B cell (primary cell): ENCODE results near the gene CLDN8. TPM values are rescaled to one million over a fixed set of nuclear protein-coding genes. Genes with fewer than 3 reads are reported as not detected.

ENCODE experiments used
- ATAC-seq: fragments of 200-7000 bp; cut with Tn5 transposase; one replicate; pipeline ENCODE4 v1.10.0; 2021; ENCODE audit warnings: low read depth, mild to moderate bottlenecking, moderate number of reproducible peaks, moderate library complexity
- CTCF ChIA-PET: fragments of 350-600 bp; sonication (Branson Sonifier 250); formaldehyde crosslinking; loops from one replicate; lab custom pipeline; 2021; ENCODE audit warnings: antibody characterized with exemption, inconsistent platforms; lab: Charles Lee
- POLR2A ChIA-PET: fragments of 350-600 bp; sonication (Branson Sonifier 250); formaldehyde crosslinking; loops from one replicate; lab custom pipeline; 2021; ENCODE audit warnings: antibody characterized with exemption; lab: Charles Lee
- DNase-seq: peaks from one replicate; pipeline ENCODE4 v3.0.0; 2013
- H2AFZ ChIP-seq: 2 replicates; pipeline ENCODE4 v1.6.1; 2012; ENCODE audit warnings: mild to moderate bottlenecking, low read depth, low read length; ENCODE audit not compliant: insufficient read depth, poor library complexity, severe bottlenecking
- H3K27ac ChIP-seq, 2 donors: 1 replicate in 1 of 2; 2 replicates in 1 of 2; pipeline ENCODE4 v1.5.1; 2012 to 2013; ENCODE audit warnings: low read length in 2 of 2, mild to moderate bottlenecking in 2 of 2, moderate library complexity in 1 of 2
- H3K27me3 ChIP-seq, 4 experiments: fragments of 200-600 bp in 1 of 4; sonication (generic) in 1 of 4; replicated peaks in 1 of 4; 1 replicate in 2 of 4; 2 replicates in 2 of 4; pipeline versions ENCODE4 v1.6.1 to v1.7.0; 2013 to 2016; ENCODE audit warnings: low read length in 3 of 4, mild to moderate bottlenecking in 2 of 4, mixed read lengths in 1 of 4, moderate library complexity in 1 of 4; ENCODE audit not compliant: insufficient read depth in 4 of 4, control insufficient read depth in 3 of 4; ENCODE audit errors: control extremely low read depth in 1 of 4
- H3K36me3 ChIP-seq, 2 experiments: replicated peaks in 1 of 2; 1 replicate in 1 of 2; 2 replicates in 1 of 2; pipeline versions ENCODE4 v1.6.1 to v1.7.1; 2013; ENCODE audit warnings: low read length in 1 of 2; ENCODE audit not compliant: insufficient read depth in 2 of 2, control insufficient read depth in 1 of 2; ENCODE audit errors: control extremely low read depth in 1 of 2, extremely low read depth in 1 of 2
- H3K4me1 ChIP-seq, 2 donors: fragments of 200-600 bp in 1 of 2; sonication (generic) in 1 of 2; 1 replicate in 1 of 2; 2 replicates in 1 of 2; pipeline versions ENCODE4 v1.5.1 to v1.6.1; 2013 to 2017; ENCODE audit warnings: low read length in 2 of 2; ENCODE audit not compliant: control insufficient read depth in 2 of 2, insufficient read depth in 2 of 2
- H3K4me2 ChIP-seq: replicated peaks from 2 replicates; pipeline ENCODE3; 2012; ENCODE audit warnings: mild to moderate bottlenecking, low read depth, low read length; ENCODE audit not compliant: poor library complexity, severe bottlenecking
- H3K4me3 ChIP-seq, 5 experiments: fragments of 200-600 bp in 1 of 5; sonication (generic) in 1 of 5; 1 replicate in 3 of 5; 2 replicates in 2 of 5; pipeline versions ENCODE4 v1.5.1 to v1.7.0; 2011 to 2016; ENCODE audit warnings: low read length in 4 of 5, mild to moderate bottlenecking in 4 of 5, low read depth in 2 of 5, control low read depth in 1 of 5, moderate library complexity in 1 of 5; ENCODE audit not compliant: insufficient read depth in 1 of 5; ENCODE audit errors: control extremely low read depth in 1 of 5, extremely low read depth in 1 of 5
- H3K79me2 ChIP-seq: fragments of 200-600 bp; sonication (generic); one replicate; pipeline ENCODE4 v1.6.0; 2016; ENCODE audit warnings: low read length; ENCODE audit not compliant: control insufficient read depth, insufficient read depth
- H3K9ac ChIP-seq: fragments of 200-600 bp; sonication (generic); 2 replicates; pipeline ENCODE4 v1.6.1; 2017; ENCODE audit warnings: mild to moderate bottlenecking, low read length, moderate library complexity
- H3K9me3 ChIP-seq, 3 donors: one replicate each; pipeline versions ENCODE4 v1.6.1 to v1.7.1; 2013; ENCODE audit warnings: low read length in 2 of 3; ENCODE audit not compliant: control insufficient read depth in 2 of 3, insufficient read depth in 1 of 3; ENCODE audit errors: control extremely low read depth in 1 of 3
- H4K20me1 ChIP-seq: 2 replicates; pipeline ENCODE4 v1.6.0; 2012; ENCODE audit warnings: mild to moderate bottlenecking, low read length; ENCODE audit not compliant: insufficient read depth, control insufficient read depth, poor library complexity, severe bottlenecking
- H3K27ac Mint-ChIP-seq: one replicate; pipeline ENCODE4 v1.8.0; 2021; ENCODE audit warnings: mixed read lengths
- H3K27me3 Mint-ChIP-seq: one replicate; pipeline ENCODE4 v1.8.0; 2021; ENCODE audit warnings: mixed read lengths
- H3K4me1 Mint-ChIP-seq: one replicate; pipeline ENCODE4 v1.8.0; 2021; ENCODE audit warnings: mixed read lengths
- H3K4me3 Mint-ChIP-seq: one replicate; pipeline ENCODE4 v1.8.0; 2021; ENCODE audit warnings: mixed read lengths
- H3K9me3 Mint-ChIP-seq: one replicate; pipeline ENCODE4 v1.8.0; 2022; ENCODE audit warnings: mixed read lengths; ENCODE audit not compliant: insufficient read depth
- CTCF ChIP-seq: fragments of 200-600 bp; IDR thresholded peaks from one replicate; pipeline ENCODE4 v1.8.0; 2022; ENCODE audit warnings: antibody characterized with exemption, mild to moderate bottlenecking
- EZH2 ChIP-seq: IDR thresholded peaks from 2 replicates; pipeline ENCODE4 v1.6.1; 2012; ENCODE audit warnings: borderline replicate concordance, low read depth, mild to moderate bottlenecking, moderate library complexity, low read length; ENCODE audit not compliant: insufficient read depth, poor library complexity, severe bottlenecking
- WGBS: methylation state at CpG from one replicate; pipeline ENCODE4 v1.1.5; 2013; ENCODE audit warnings: missing lambda C conversion rate; ENCODE audit not compliant: insufficient coverage; 5-methylcytosine and 5-hydroxymethylcytosine counted together
- intact Hi-C: fragments of 100-400 bp; cut with micrococcal nuclease; formaldehyde crosslinking; loops from one replicate; pipeline ENCODE4 v1.10.0; 2022
- polyA plus RNA-seq: library from polyadenylated mRNA; depleted of rRNA; stranded (reverse); fragments of >200 nt; gene quantifications from 2 replicates; pipeline ENCODE4 v1.2.3, GENCODE V29; 2012
- total RNA-seq, 2 donors: library from RNA; stranded (reverse); fragments of 120-200 nt in 1 of 2; gene quantifications; 1 replicate in 1 of 2; 2 replicates in 1 of 2; pipeline versions ENCODE4 v1.2.3 to v1.2.4, GENCODE V29; 2013 to 2022

The CLDN8 gene
- total and polyA plus RNA-seq, 2 donors (not counting 1 experiment from before 2014, with no cell fraction given), result not detected

GRCh38 chr21:30222724-30223123 lies 6.8 kb upstream of the CLDN8 start:
- H3K36me3 ChIP-seq, result no peaks in the 10 kb centered on the region
- H3K9me3 ChIP-seq, result no peaks in the 10 kb centered on the region
- intact Hi-C loops, result no loop called here
- H3K4me3 ChIP-seq, result no peak overlapping the region
- TF ChIP-seq CTCF (no peak), EZH2 (no peak)
- no peaks in the 10 kb centered on the region for H3K4me1 ChIP-seq
- no peak overlapping the region for H2AFZ ChIP-seq
- H3K9ac ChIP-seq, result no peak overlapping the region
- Mint-ChIP-seq H3K27me3 (no peaks in the 10 kb centered on the region), H3K4me1 (no peaks in the 10 kb centered on the region), H3K27ac (no peak overlapping the region), H3K9me3 (no peaks in the 10 kb centered on the region), H3K4me3 (no peak overlapping the region)
- no peak overlapping the region for H3K4me2 ChIP-seq
- no peaks in the 10 kb centered on the region for H3K79me2 ChIP-seq
- no peaks in the 10 kb centered on the region for H4K20me1 ChIP-seq
- H3K27me3 ChIP-seq, result no peaks in the 10 kb centered on the region
- ChIA-PET POLR2A (no interaction called here), CTCF (no interaction called here)
- H3K27ac ChIP-seq, result no peak overlapping the region
- DNase-seq, result no peak
- no peak for ATAC-seq

GRCh38 chr21:30211071-30211470 lies 4.8 kb downstream of the CLDN8 start:
- POLR2A ChIA-PET, result no interaction called here
- ATAC-seq, result no peak
- H3K9me3 ChIP-seq, result no peaks in the 10 kb centered on the region
- no peak for DNase-seq
- no CpG with 5 or more reads among the region's 1 CpG for WGBS
- no peaks in the 10 kb centered on the region for H3K79me2 ChIP-seq
- no peak overlapping the region for H3K4me3 ChIP-seq
- no peaks in the 10 kb centered on the region for H3K36me3 ChIP-seq
- H4K20me1 ChIP-seq, result no peaks in the 10 kb centered on the region
- no peak overlapping the region for H3K4me3 Mint-ChIP-seq
- H3K4me1 Mint-ChIP-seq, result no peaks in the 10 kb centered on the region
- intact Hi-C loops, result no loop called here
- no peaks in the 10 kb centered on the region for H3K4me1 ChIP-seq
- no peak overlapping the region for H3K9ac ChIP-seq
- H3K27me3 ChIP-seq, result no peaks in the 10 kb centered on the region
- H3K27me3 Mint-ChIP-seq, result no peaks in the 10 kb centered on the region
- H3K9me3 Mint-ChIP-seq, result no peaks in the 10 kb centered on the region
- no peak overlapping the region for H3K27ac ChIP-seq
- TF ChIP-seq EZH2 (no peak), CTCF (no peak)
- H3K4me2 ChIP-seq, result no peak overlapping the region
- no peak overlapping the region for H3K27ac Mint-ChIP-seq
- CTCF ChIA-PET, result no interaction called here
- H2AFZ ChIP-seq, result no peak overlapping the region
